Smooth muscle cell (in vitro differentiated cells): Measurements from ENCODE around the gene ZNF732. TPM values are rescaled to one million over a fixed set of nuclear protein-coding genes. Genes with fewer than 3 reads are reported as not detected.
A peak's percentile ranks its signal among the peaks of the same experiment; 100 is the strongest.

Experiments
- DNase-seq: peaks from one replicate; lab custom pipeline; 2025; ENCODE audit not compliant: unreplicated experiment; lab: John Stamatoyannopoulos, UW
- H2AFZ ChIP-seq: fragments of 200-600 bp; sonication (generic); 2 replicates; pipeline ENCODE4 v1.6.0; 2016; ENCODE audit warnings: antibody characterized with exemption, low read depth, mild to moderate bottlenecking
- H3F3A ChIP-seq: fragments of 200-600 bp; sonication (generic); 2 replicates; pipeline ENCODE4 v1.6.0; 2017; ENCODE audit warnings: antibody characterized with exemption, low read depth
- H3K27ac ChIP-seq: fragments of 200-600 bp; sonication (generic); 2 replicates; pipeline ENCODE4 v1.5.1; 2016; ENCODE audit warnings: low read depth, mild to moderate bottlenecking
- H3K27me3 ChIP-seq: fragments of 200-600 bp; sonication (generic); 2 replicates; pipeline ENCODE4 v1.6.1; 2016; ENCODE audit warnings: low read depth, mild to moderate bottlenecking
- H3K36me3 ChIP-seq: fragments of 200-600 bp; sonication (generic); 2 replicates; pipeline ENCODE4 v1.5.1; 2016; ENCODE audit warnings: low read depth
- H3K4me1 ChIP-seq: fragments of 200-600 bp; sonication (generic); 2 replicates; pipeline ENCODE4 v1.5.1; 2016; ENCODE audit warnings: low read depth
- H3K4me2 ChIP-seq: fragments of 200-600 bp; sonication (generic); 2 replicates; pipeline ENCODE4 v1.6.0; 2016; ENCODE audit warnings: mild to moderate bottlenecking
- H3K4me3 ChIP-seq: fragments of 200-600 bp; sonication (generic); 2 replicates; pipeline ENCODE4 v1.5.1; 2016; ENCODE audit warnings: mild to moderate bottlenecking
- H3K79me2 ChIP-seq: fragments of 200-600 bp; sonication (generic); 2 replicates; pipeline ENCODE4 v1.6.0; 2016; ENCODE audit warnings: low read depth, mild to moderate bottlenecking
- H3K9ac ChIP-seq: fragments of 200-600 bp; sonication (generic); 2 replicates; pipeline ENCODE4 v1.6.0; 2016; ENCODE audit warnings: low read depth
- H3K9me3 ChIP-seq: fragments of 200-600 bp; sonication (generic); replicated peaks from 2 replicates; pipeline ENCODE4 v1.5.1; 2016; ENCODE audit warnings: low read depth
- H4K20me1 ChIP-seq: fragments of 200-600 bp; sonication (generic); 2 replicates; pipeline ENCODE4 v1.6.0; 2016; ENCODE audit warnings: low read depth
- CTCF ChIP-seq: fragments of 200-600 bp; sonication (generic); IDR thresholded peaks from 2 replicates; pipeline ENCODE4 v1.5.1; 2017; ENCODE audit warnings: borderline replicate concordance, mild to moderate bottlenecking, antibody characterized with exemption; ENCODE audit not compliant: insufficient read depth, poor library complexity, severe bottlenecking
- WGBS: methylation state at CpG from one replicate; pipeline ENCODE4 v1.1.7; 2016; ENCODE audit warnings: low lambda C conversion rate; 5-methylcytosine and 5-hydroxymethylcytosine counted together
- polyA plus RNA-seq: library from polyadenylated mRNA; unstranded; fragments of >200 nt; fragmentation: Nextera tagmentation; extraction: Ambion mirVana; gene quantifications from 2 replicates; pipeline ENCODE4 v1.2.1, GENCODE V29; 2016
- total RNA-seq: library from RNA; depleted of rRNA; stranded (reverse); fragments of >200 nt; gene quantifications from 2 replicates; pipeline ENCODE4 v1.2.3, GENCODE V29; 2014

ZNF732 gene
- total and polyA plus RNA-seq, 2 experiments from 2014 or later, result not detected

- peaks cover 10% of the 10 kb centered on the region for H4K20me1 ChIP-seq
- WGBS, result 2% methylated on average over 46 of the region's 52 CpGs
- no peaks in the 10 kb centered on the region for H3F3A ChIP-seq
- no peak for TF ChIP-seq CTCF
- peak overlapping the region; percentile 67 for H3K4me3 ChIP-seq
- H3K4me1 ChIP-seq, result peaks cover 8% of the 10 kb centered on the region
- peak overlapping the region; percentile 98 for H2AFZ ChIP-seq
- peak; percentile 38 for DNase-seq
- peaks cover 4% of the 10 kb centered on the region for H3K9me3 ChIP-seq
- no peaks in the 10 kb centered on the region for H3K27me3 ChIP-seq
- peak overlapping the region; percentile 90 for H3K4me2 ChIP-seq
- H3K79me2 ChIP-seq, result peaks cover 51% of the 10 kb centered on the region
- H3K9ac ChIP-seq, result peak overlapping the region; percentile 83
- peak overlapping the region; percentile 82 for H3K27ac ChIP-seq
- H3K36me3 ChIP-seq, result peaks cover 18% of the 10 kb centered on the region
Observed at GRCh38 chr4:337932-338758, 32.9 kb upstream of the ZNF732 start.

GRCh38 chr4:337143-337931 lies 32.1 kb upstream of the ZNF732 start, which contains the start of gene ZNF141:
Gene ZNF141, plus strand, starts transcription at chr4:337814. Its CDS starts 170 bp downstream, at chr4:337984.
- H4K20me1 ChIP-seq, result peaks cover 10% of the 10 kb centered on the region
- peaks cover 8% of the 10 kb centered on the region for H3K4me1 ChIP-seq
- H3K79me2 ChIP-seq, result peaks cover 43% of the 10 kb centered on the region
- peak within 1 kb of the TSS; percentile 82 for H3K27ac ChIP-seq
- peaks cover 4% of the 10 kb centered on the region for H3K9me3 ChIP-seq
- H3K36me3 ChIP-seq, result peaks cover 10% of the 10 kb centered on the region
- no peaks in the 10 kb centered on the region for H3F3A ChIP-seq
- H3K4me2 ChIP-seq, result peak within 1 kb of the TSS; percentile 90
- H3K9ac ChIP-seq, result peak within 1 kb of the TSS; percentile 83
- H2AFZ ChIP-seq, result peak within 1 kb of the TSS; percentile 98
- under 1% methylated on average over 59 of the region's 59 CpGs for WGBS
- TF ChIP-seq CTCF, result no peak
- no peaks in the 10 kb centered on the region for H3K27me3 ChIP-seq
- H3K4me3 ChIP-seq, result peak within 1 kb of the TSS; percentile 67
- peak; percentile 71 for DNase-seq

- Histone ChIP-seq H3K4me3 (peak overlapping the region; percentile 67), H2AFZ (peak overlapping the region; percentile 98), H3K9me3 (peaks cover 4% of the 10 kb centered on the region), H4K20me1 (peaks cover 10% of the 10 kb centered on the region), H3K27ac (peak overlapping the region; percentile 82), H3K4me2 (peak overlapping the region; percentile 90), H3K27me3 (no peaks in the 10 kb centered on the region), H3K9ac (peak overlapping the region; percentile 79), H3K36me3 (peaks cover 7% of the 10 kb centered on the region), H3K79me2 (peaks cover 38% of the 10 kb centered on the region), H3K4me1 (peaks cover 8% of the 10 kb centered on the region), H3F3A (no peaks in the 10 kb centered on the region)
- WGBS, result 0% methylated on average over 16 of the region's 18 CpGs
- no peak for DNase-seq
- TF ChIP-seq CTCF, result no peak
Observed at GRCh38 chr4:336893-337142, 31.5 kb upstream of the ZNF732 start.
